Type B pancreatic cell (in vitro differentiated cells): ENCODE results near the gene CHID1. TPM values are rescaled to one million over a fixed set of nuclear protein-coding genes. Genes with fewer than 3 reads are reported as not detected.

Source experiments
- DNase-seq: peaks from one replicate; pipeline ENCODE4 v3.0.0; 2021; ENCODE audit warnings: mixed read lengths; ENCODE audit not compliant: unreplicated experiment; ENCODE audit errors: extremely low spot score
- H3K27ac Mint-ChIP-seq: 2 replicates; pipeline ENCODE4 v1.8.0; 2021; ENCODE audit warnings: mild to moderate bottlenecking, mixed read lengths
- H3K27me3 Mint-ChIP-seq: 2 replicates; pipeline ENCODE4 v1.8.0; 2021; ENCODE audit warnings: mixed read lengths
- H3K36me3 Mint-ChIP-seq: 2 replicates; pipeline ENCODE4 v1.8.0; 2021; ENCODE audit warnings: mixed read lengths
- H3K4me1 Mint-ChIP-seq: one replicate; pipeline ENCODE4 v1.8.0; 2021; ENCODE audit warnings: mixed read lengths; ENCODE audit not compliant: unreplicated experiment
- H3K4me3 Mint-ChIP-seq: 2 replicates; pipeline ENCODE4 v1.8.0; 2021; ENCODE audit warnings: mild to moderate bottlenecking, mixed read lengths
- H3K9me3 Mint-ChIP-seq: 2 replicates; pipeline ENCODE4 v1.8.0; 2021; ENCODE audit warnings: mixed read lengths
- CTCF ChIP-seq: fragments of 200-600 bp; sonication (generic); conservative IDR thresholded peaks from 2 replicates; pipeline ENCODE4 v1.5.0; 2021; ENCODE audit warnings: antibody characterized with exemption, mild to moderate bottlenecking
- total RNA-seq: library from RNA; stranded (reverse); gene quantifications from 2 replicates; pipeline ENCODE4 v1.2.1, GENCODE V29; 2021; ENCODE audit warnings: low replicate concordance

CHID1 gene
- total RNA-seq, 1 donor from 2014 or later = 98.9 TPM

DNA sequence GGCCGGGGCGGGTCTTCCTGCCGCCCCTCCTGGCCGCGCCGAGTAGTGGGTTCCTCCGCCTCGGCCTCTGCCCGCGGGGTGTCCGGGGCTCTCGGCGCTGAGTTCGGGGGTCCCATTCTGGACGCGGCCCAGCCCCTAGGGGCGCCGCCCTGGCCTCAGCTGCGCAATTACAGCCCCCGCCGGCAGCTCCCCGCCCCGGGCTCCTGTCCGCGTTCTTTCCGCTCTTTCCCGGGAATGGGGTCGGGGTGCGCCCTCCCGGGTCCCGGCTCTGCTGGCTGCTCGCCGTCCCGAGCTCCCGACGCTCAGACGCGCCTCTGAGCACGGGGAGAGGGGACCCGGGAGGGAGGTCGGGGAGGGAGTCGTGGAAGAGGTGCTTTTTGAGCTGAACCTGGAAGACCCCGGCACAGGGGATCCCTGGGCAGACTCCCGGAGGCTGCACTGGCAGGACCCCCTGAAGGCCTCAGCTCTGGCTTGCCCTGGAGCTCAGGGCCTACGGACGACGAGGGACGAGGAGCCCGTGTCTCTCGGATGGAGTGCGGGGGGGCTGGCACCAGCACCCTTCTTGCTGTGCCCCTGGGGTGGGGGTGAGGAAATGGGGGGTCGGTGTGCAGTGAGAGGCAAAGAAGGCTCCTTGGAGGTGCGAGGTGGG is 67.4 kb downstream of the CHID1 start:
- no peak for DNase-seq
- H3K36me3 Mint-ChIP-seq = no peaks in the 10 kb centered on the region
- no peaks in the 10 kb centered on the region for H3K27me3 Mint-ChIP-seq
- peak; percentile 59 for TF ChIP-seq CTCF
- H3K4me3 Mint-ChIP-seq = peak overlapping the region; percentile 82
- peak overlapping the region; percentile 53 for H3K27ac Mint-ChIP-seq
- H3K4me1 Mint-ChIP-seq = peaks cover 21% of the 10 kb centered on the region
- H3K9me3 Mint-ChIP-seq = no peaks in the 10 kb centered on the region

- no peak for TF ChIP-seq CTCF
- H3K36me3 Mint-ChIP-seq = no peaks in the 10 kb centered on the region
- H3K27me3 Mint-ChIP-seq = no peaks in the 10 kb centered on the region
- H3K27ac Mint-ChIP-seq = peak within 1 kb of the TSS; percentile 76
- peak; percentile 91 for DNase-seq
- peak within 1 kb of the TSS; percentile 88 for H3K4me3 Mint-ChIP-seq
- peaks cover 21% of the 10 kb centered on the region for H3K4me1 Mint-ChIP-seq
- no peaks in the 10 kb centered on the region for H3K9me3 Mint-ChIP-seq
These were observed 68.1 kb downstream of the CHID1 start, which contains the start of the genes POLR2L and TSPAN4 for GRCh38 chr11:842370-843002. TSS of gene POLR2L (minus strand) at chr11:842529. CDS start at chr11:842508, 21 bp downstream. TSS of gene TSPAN4 (plus strand) at chr11:842852. CDS start at chr11:850305, 7,453 bp downstream.

GRCh38 chr11:841981-842369 is 68.6 kb downstream of the CHID1 start:
- peak overlapping the region; percentile 88 for H3K4me3 Mint-ChIP-seq
- no peak for DNase-seq
- H3K27ac Mint-ChIP-seq = peak overlapping the region; percentile 76
- peaks cover 21% of the 10 kb centered on the region for H3K4me1 Mint-ChIP-seq
- no peaks in the 10 kb centered on the region for H3K27me3 Mint-ChIP-seq
- no peaks in the 10 kb centered on the region for H3K36me3 Mint-ChIP-seq
- TF ChIP-seq CTCF = no peak
- no peaks in the 10 kb centered on the region for H3K9me3 Mint-ChIP-seq

DNA sequence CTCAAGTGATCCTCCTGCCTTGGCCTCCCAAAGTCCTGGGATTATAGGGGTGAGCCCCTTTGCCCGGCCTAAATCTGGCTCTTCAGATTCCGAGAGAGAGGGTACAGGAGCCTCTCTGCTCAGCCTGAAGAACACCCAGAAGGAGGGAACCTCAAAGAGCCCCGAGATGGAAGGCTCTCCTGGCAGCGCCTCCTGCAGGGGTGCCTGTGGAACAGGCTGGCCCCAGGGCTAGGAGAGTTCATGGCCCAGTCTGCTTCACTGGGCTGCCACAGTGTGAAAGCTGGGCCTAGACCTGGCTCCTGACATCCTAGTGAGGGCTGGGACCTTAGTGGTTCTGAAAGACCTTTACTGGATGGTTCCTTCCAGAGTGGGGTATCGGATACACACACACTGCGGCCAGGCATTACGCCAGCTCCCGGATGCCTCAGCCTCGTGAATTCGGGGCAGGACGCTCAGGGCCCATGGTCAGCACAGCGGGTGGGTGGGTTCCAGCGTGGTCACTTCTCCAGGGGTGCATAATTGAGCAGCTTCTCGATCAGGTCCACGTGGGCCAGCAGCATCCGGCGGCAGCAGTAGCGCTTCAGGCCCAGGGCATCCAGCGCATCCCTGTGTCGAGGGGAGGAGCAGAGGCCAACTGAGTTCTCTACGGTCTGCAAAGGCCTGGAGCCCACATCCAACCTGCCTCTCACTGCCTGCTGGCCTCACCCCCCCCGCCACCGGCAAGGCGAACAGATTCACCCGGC is 70.6 kb downstream of the CHID1 start:
- H3K4me3 Mint-ChIP-seq = peak overlapping the region; percentile 88
- H3K36me3 Mint-ChIP-seq = no peaks in the 10 kb centered on the region
- no peaks in the 10 kb centered on the region for H3K27me3 Mint-ChIP-seq
- peaks cover 16% of the 10 kb centered on the region for H3K4me1 Mint-ChIP-seq
- DNase-seq = no peak
- no peaks in the 10 kb centered on the region for H3K9me3 Mint-ChIP-seq
- H3K27ac Mint-ChIP-seq = peak overlapping the region; percentile 75
- TF ChIP-seq CTCF = peak; percentile 39

- Mint-ChIP-seq H3K4me1 (peaks cover 12% of the 10 kb centered on the region), H3K4me3 (no peak overlapping the region), H3K36me3 (no peaks in the 10 kb centered on the region), H3K9me3 (no peaks in the 10 kb centered on the region), H3K27ac (peak overlapping the region; percentile 75), H3K27me3 (no peaks in the 10 kb centered on the region)
- DNase-seq = no peak
- TF ChIP-seq CTCF = no peak
These were observed 71.4 kb downstream of the CHID1 start for GRCh38 chr11:839280-839623.
